HG02885 (cell line): ENCODE measurements around the gene NPFFR2.
"Not testable (repeated sequence)": the region's sequence is repeated elsewhere in the genome, so short reads cannot be mapped to it uniquely, and the experiment has no call there.

Source experiments
- ATAC-seq: cut with Tn5 transposase; IDR thresholded peaks from one replicate; pipeline ENCODE4 v1.9.1; 2021; ENCODE audit warnings: mild to moderate bottlenecking; ENCODE audit not compliant: unreplicated experiment, poor library complexity

The NPFFR2 gene

GRCh38 chr4:72110886-72111285, 79.1 kb downstream of the NPFFR2 start:
- no peak for ATAC-seq

GRCh38 chr4:72111863-72112262, 80.1 kb downstream of the NPFFR2 start:
- no peak for ATAC-seq

- peak; percentile 95 for ATAC-seq
Observed at GRCh38 chr4:72112514-72113156, 80.8 kb downstream of the NPFFR2 start.

GRCh38 chr4:72118017-72118416, 86.2 kb downstream of the NPFFR2 start:
- peak; percentile 86 for ATAC-seq

- ATAC-seq = no peak
Observed at GRCh38 chr4:72119946-72120345, 88.1 kb downstream of the NPFFR2 start.

GRCh38 chr4:72128741-72129140, 96.9 kb downstream of the NPFFR2 start:
- no peak for ATAC-seq

- ATAC-seq = no peak
Observed at GRCh38 chr4:72136429-72136828, 104.6 kb downstream of the NPFFR2 start.

GRCh38 chr4:72139997-72140396, 108.2 kb downstream of the NPFFR2 start:
- ATAC-seq = not testable (repeated sequence)

- no peak for ATAC-seq
Observed at GRCh38 chr4:72144241-72144640, 112.4 kb downstream of the NPFFR2 start.

GRCh38 chr4:72152731-72153130, 120.9 kb downstream of the NPFFR2 start:
- no peak for ATAC-seq

- ATAC-seq = not testable (repeated sequence)
Observed at GRCh38 chr4:72153634-72154033, 121.8 kb downstream of the NPFFR2 start.

- ATAC-seq = not testable (repeated sequence)
Observed at GRCh38 chr4:72169285-72169684, 137.5 kb downstream of the NPFFR2 start.

GRCh38 chr4:72169861-72170260, 138.1 kb downstream of the NPFFR2 start:
- no peak for ATAC-seq

GRCh38 chr4:72171761-72172160, 140.0 kb downstream of the NPFFR2 start:
- no peak for ATAC-seq

GRCh38 chr4:72179342-72179741, 147.5 kb downstream of the NPFFR2 start:
- ATAC-seq = no peak

GRCh38 chr4:72186714-72187113, 154.9 kb downstream of the NPFFR2 start:
- peak; percentile 85 for ATAC-seq

- ATAC-seq = no peak
Observed at GRCh38 chr4:72194046-72194445, 162.2 kb downstream of the NPFFR2 start.

- ATAC-seq = no peak
Observed at GRCh38 chr4:72194453-72194852, 162.7 kb downstream of the NPFFR2 start.
